SK-N-MC (cell line): ENCODE results near the gene ANKRD50.

ENCODE experiments used
- EZH2 ChIP-seq: fragments of 200-600 bp; sonication (generic); IDR thresholded peaks from one replicate; pipeline ENCODE4 v1.6.1; 2017; ENCODE audit warnings: antibody characterized with exemption
- FOXP2 ChIP-seq: optimal IDR thresholded peaks from 2 replicates; pipeline ENCODE3; 2011; ENCODE audit warnings: mild to moderate bottlenecking, moderate library complexity; ENCODE audit not compliant: insufficient read depth; ENCODE audit errors: extremely low read length, control extremely low read depth
- POLR2AphosphoS5 ChIP-seq: IDR thresholded peaks from 2 replicates; pipeline ENCODE4 v1.6.1; 2012; ENCODE audit warnings: mild to moderate bottlenecking, low read depth, low read length, borderline replicate concordance

- TF ChIP-seq POLR2AphosphoS5 (peak; percentile 77), EZH2 (no peak), FOXP2 (no peak)
Measured at GRCh38 chr4:124712372-124713184, at the start of gene ANKRD50.
